ENCODE results near the gene EPHB1. TPM values are rescaled to one million over a fixed set of nuclear protein-coding genes. Genes with fewer than 3 reads are reported as not detected.
"Not testable (repeated sequence)": the region's sequence is repeated elsewhere in the genome, so short reads cannot be mapped to it uniquely, and the experiment has no call there.

Gene EPHB1
- total RNA-seq, 4 donors from 2014 or later = 1.00 to 8.9 (median 4.5) TPM

- Histone ChIP-seq H3K4me3 (no peak overlapping the region), H3K4me1 (peaks cover 16 to 21% of the 10 kb centered on the region in 2 donors), H3K27ac (peak overlapping the region; percentile 77 to 83 (median 78)), H3K27me3 (no peaks in the 10 kb centered on the region), H3K9me3 (no peaks in the 10 kb centered on the region), H3K36me3 (no peaks in the 10 kb centered on the region)
- ATAC-seq (peak; percentile 93 to 95), DNase-seq (peak; percentile 83 to 93)
- intact Hi-C loops (cut with DNase I; ENCODE audit: low total_unique reads) (loop anchor here (2.0 to 10.0 kb wide), 5 partner anchors 118 to 968 kb away; partner anchors contain the start of genes EPHB1 and MSL2), in situ Hi-C loops (cut with MboI; ENCODE audit: low sequenced_read_pairs in 4 of 4) (no loop called here)
- TF ChIP-seq POLR2A (IDR thresholded peaks at IDR 0.05) = peak in 1 of 2 donors; percentile 38
- TF ChIP-seq CTCF (IDR thresholded peaks at IDR 0.05 in 4 of 5, conservative IDR thresholded peaks at IDR 0.05 in 1 of 5) = peak; percentile 33 to 65 (median 54)
These were observed 434.0 kb downstream of the EPHB1 start for GRCh38 chr3:135229018-135229495.

- no peak for ATAC-seq
- H3K27me3 ChIP-seq = no peaks in the 10 kb centered on the region
- intact Hi-C loops (cut with DNase I; ENCODE audit: low total_unique reads) (loop anchor here (2.0 kb wide), 1 partner anchor 161 kb away; no protein-coding TSS in a partner anchor), in situ Hi-C loops (cut with MboI; ENCODE audit: low sequenced_read_pairs in 4 of 4) (no loop called here)
- H3K36me3 ChIP-seq = no peaks in the 10 kb centered on the region
- DNase-seq = no peak
- H3K27ac ChIP-seq = no peak overlapping the region
- no peaks in the 10 kb centered on the region for H3K9me3 ChIP-seq
- peaks cover 16 to 21% of the 10 kb centered on the region in 2 donors for H3K4me1 ChIP-seq
- TF ChIP-seq CTCF (IDR thresholded peaks at IDR 0.05 in 4 of 5, conservative IDR thresholded peaks at IDR 0.05 in 1 of 5) (no peak), POLR2A (IDR thresholded peaks at IDR 0.05) (no peak)
- no peak overlapping the region for H3K4me3 ChIP-seq
These were observed 436.7 kb downstream of the EPHB1 start for GRCh38 chr3:135231737-135232136.

DNA sequence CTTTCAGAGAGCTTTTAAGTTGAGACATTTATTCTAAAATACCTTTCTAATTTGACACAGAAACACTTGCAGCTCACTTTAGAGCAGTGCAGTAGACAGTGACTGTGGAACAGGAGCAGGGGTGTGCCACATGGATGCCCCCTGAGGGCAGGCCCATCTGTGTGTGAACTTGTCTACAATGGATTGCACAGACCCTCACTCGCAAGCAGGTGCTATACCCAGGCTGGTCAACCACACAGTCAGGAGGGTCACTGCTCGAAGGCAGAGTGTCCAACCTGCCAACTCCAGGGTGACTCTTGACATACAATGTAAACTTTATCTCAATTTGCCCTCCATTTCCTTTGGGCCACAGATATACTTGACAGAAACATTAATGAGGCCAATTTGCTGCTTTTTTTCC lies 437.2 kb downstream of the EPHB1 start:
- TF ChIP-seq CTCF (IDR thresholded peaks at IDR 0.05 in 4 of 5, conservative IDR thresholded peaks at IDR 0.05 in 1 of 5) (no peak), POLR2A (IDR thresholded peaks at IDR 0.05) (no peak)
- Histone ChIP-seq H3K27ac (no peak overlapping the region), H3K4me3 (no peak overlapping the region), H3K27me3 (no peaks in the 10 kb centered on the region), H3K9me3 (no peaks in the 10 kb centered on the region), H3K36me3 (no peaks in the 10 kb centered on the region), H3K4me1 (peaks cover 16 to 21% of the 10 kb centered on the region in 2 donors)
- in situ Hi-C loops (cut with MboI; ENCODE audit: low sequenced_read_pairs in 4 of 4) = no loop called here
- intact Hi-C loops (cut with DNase I; ENCODE audit: low total_unique reads) = no loop called here
- ATAC-seq (no peak), DNase-seq (no peak)

DNA sequence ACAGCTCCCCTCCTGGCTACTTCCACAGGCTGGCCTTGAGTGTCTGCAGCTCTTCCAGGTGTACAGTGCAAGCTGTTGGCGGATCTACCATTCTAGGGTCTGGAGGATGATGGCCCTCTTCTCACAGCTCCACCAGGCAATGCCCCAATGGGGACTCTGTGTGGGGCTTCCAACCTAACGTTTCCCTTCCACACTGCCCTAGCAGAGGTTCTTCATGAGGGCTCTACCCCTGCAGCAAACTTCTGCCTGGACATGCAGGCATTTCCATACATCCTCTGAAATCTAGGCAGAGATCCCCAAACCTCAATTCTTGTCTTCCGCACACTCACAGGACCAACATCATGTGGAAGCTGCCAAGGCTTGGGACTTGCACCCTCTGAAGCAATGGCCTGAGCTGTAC lies 438.4 kb downstream of the EPHB1 start:
- peaks cover 13 to 14% of the 10 kb centered on the region in 2 donors for H3K4me1 ChIP-seq
- H3K9me3 ChIP-seq; H3K27ac ChIP-seq; H3K27me3 ChIP-seq; H3K36me3 ChIP-seq; DNase-seq; H3K4me3 ChIP-seq; intact Hi-C loops (cut with DNase I; ENCODE audit: low total_unique reads); in situ Hi-C loops (cut with MboI; ENCODE audit: low sequenced_read_pairs in 4 of 4); ATAC-seq: not testable (repeated sequence)

DNA sequence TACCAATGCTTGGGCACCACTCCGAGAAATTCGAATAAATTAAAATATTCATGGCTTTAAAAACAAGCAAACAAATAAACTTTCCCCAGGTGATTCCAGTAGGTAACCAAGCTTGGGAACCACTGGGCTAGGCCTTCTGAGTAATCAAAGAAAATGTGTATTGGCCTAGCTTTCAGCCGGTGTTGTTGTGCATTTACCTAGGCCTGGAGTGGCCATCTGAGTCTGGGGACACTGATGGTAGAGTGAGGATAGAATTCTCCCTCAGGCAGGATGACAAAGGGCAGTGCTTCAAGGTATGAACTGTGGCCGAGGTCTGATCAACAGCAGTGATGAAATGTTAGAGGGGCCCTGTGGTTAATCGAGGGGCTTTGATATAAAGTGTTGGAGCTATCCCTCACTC lies 440.5 kb downstream of the EPHB1 start:
- no peaks in the 10 kb centered on the region for H3K27me3 ChIP-seq
- H3K27ac ChIP-seq = no peak overlapping the region
- intact Hi-C loops (cut with DNase I; ENCODE audit: low total_unique reads) = no loop called here
- in situ Hi-C loops (cut with MboI; ENCODE audit: low sequenced_read_pairs in 4 of 4) = no loop called here
- ATAC-seq (no peak), DNase-seq (no peak)
- no peaks in the 10 kb centered on the region for H3K9me3 ChIP-seq
- H3K36me3 ChIP-seq = no peaks in the 10 kb centered on the region
- TF ChIP-seq POLR2A (IDR thresholded peaks at IDR 0.05) (no peak), CTCF (IDR thresholded peaks at IDR 0.05 in 4 of 5, conservative IDR thresholded peaks at IDR 0.05 in 1 of 5) (no peak)
- no peaks in the 10 kb centered on the region for H3K4me1 ChIP-seq
- H3K4me3 ChIP-seq = no peak overlapping the region
